ENCODE data around the gene DISP3. TPM values are rescaled to one million over a fixed set of nuclear protein-coding genes. Genes with fewer than 3 reads are reported as not detected.

The DISP3 gene
- total and polyA plus RNA-seq, 2 donors from 2014 or later (not counting 2 experiments from before 2014, with no cell fraction given) = 0.02 to 0.07 TPM

Other genes with a start within 250 kb of the DISP3 start
- gene MTOR, start 216.6 kb upstream of the DISP3 start, total RNA-seq = 49.0 and 51.8 TPM in 2 replicates
- 16.0 and 18.8 TPM in 2 replicates for gene MTOR, start 216.6 kb upstream of the DISP3 start, polyA plus RNA-seq
- 11.3 and 13.3 TPM in 2 replicates for gene UBIAD1, start 206.0 kb upstream of the DISP3 start, total RNA-seq
- gene UBIAD1, start 206.0 kb upstream of the DISP3 start, polyA plus RNA-seq = 8.0 and 9.5 TPM in 2 replicates
- 30.9 and 35.0 TPM in 2 replicates for gene FBXO2, start 175.3 kb downstream of the DISP3 start, total RNA-seq
- 42.6 and 57.7 TPM in 2 replicates for gene FBXO2, start 175.3 kb downstream of the DISP3 start, polyA plus RNA-seq
- gene FBXO44, start 175.7 kb downstream of the DISP3 start, total RNA-seq = 23.3 and 23.8 TPM in 2 replicates
- gene FBXO44, start 175.7 kb downstream of the DISP3 start, polyA plus RNA-seq = 29.4 and 31.2 TPM in 2 replicates
- 10.4 and 11.6 TPM in 2 replicates for gene FBXO6, start 185.0 kb downstream of the DISP3 start, total RNA-seq
- gene FBXO6, start 185.0 kb downstream of the DISP3 start, polyA plus RNA-seq = 14.6 and 16.5 TPM in 2 replicates
- 51.5 and 55.9 TPM in 2 replicates for gene MAD2L2, start 202.0 kb downstream of the DISP3 start, total RNA-seq
- gene MAD2L2, start 202.0 kb downstream of the DISP3 start, polyA plus RNA-seq = 73.8 and 74.5 TPM in 2 replicates
- not detected in 2 replicates for gene DRAXIN, start 212.6 kb downstream of the DISP3 start, total RNA-seq
- gene DRAXIN, start 212.6 kb downstream of the DISP3 start, polyA plus RNA-seq = not detected in 2 replicates